ENCODE data around the gene ATP2B3. TPM values are rescaled to one million over a fixed set of nuclear protein-coding genes. Genes with fewer than 3 reads are reported as not detected.

ATP2B3 gene
- total RNA-seq, 1 donor from 2014 or later = not detected

DNA sequence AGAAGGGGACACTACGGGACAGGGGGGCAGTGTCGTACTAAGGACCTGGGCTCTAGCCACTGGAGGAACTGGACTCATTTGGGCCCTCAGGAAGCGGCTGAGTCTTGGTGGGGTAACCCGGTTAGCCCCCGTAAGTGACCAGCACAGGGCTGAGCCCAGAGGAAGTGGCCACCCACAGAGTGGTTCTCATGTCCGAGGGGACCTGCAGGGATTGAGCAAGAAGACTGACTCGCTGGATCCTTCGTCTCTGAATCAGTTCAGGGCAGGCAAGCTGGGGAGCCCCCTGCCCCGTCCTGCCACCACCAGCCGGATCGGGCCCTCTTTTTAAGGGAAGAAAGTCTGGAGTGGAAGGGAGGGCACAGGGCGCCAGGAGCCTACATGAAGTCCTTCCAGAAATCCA, 23.4 kb upstream of the ATP2B3 start:
- peak overlapping the region; percentile 62 for H3K4me3 ChIP-seq
- H3K9me3 ChIP-seq (replicated peaks) = no peaks in the 10 kb centered on the region
- intact Hi-C loops (cut with micrococcal nuclease) = no loop called here
- TF ChIP-seq, protein P1, sequence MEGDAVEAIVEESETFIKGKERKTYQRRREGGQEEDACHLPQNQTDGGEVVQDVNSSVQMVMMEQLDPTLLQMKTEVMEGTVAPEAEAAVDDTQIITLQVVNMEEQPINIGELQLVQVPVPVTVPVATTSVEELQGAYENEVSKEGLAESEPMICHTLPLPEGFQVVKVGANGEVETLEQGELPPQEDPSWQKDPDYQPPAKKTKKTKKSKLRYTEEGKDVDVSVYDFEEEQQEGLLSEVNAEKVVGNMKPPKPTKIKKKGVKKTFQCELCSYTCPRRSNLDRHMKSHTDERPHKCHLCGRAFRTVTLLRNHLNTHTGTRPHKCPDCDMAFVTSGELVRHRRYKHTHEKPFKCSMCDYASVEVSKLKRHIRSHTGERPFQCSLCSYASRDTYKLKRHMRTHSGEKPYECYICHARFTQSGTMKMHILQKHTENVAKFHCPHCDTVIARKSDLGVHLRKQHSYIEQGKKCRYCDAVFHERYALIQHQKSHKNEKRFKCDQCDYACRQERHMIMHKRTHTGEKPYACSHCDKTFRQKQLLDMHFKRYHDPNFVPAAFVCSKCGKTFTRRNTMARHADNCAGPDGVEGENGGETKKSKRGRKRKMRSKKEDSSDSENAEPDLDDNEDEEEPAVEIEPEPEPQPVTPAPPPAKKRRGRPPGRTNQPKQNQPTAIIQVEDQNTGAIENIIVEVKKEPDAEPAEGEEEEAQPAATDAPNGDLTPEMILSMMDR (IDR thresholded peaks at IDR 0.05; ENCODE audit: borderline replicate concordance) = no peak
- peaks cover 12% of the 10 kb centered on the region for H3K4me1 ChIP-seq
- no peak for DNase-seq
- H3K36me3 ChIP-seq = no peaks in the 10 kb centered on the region
- peaks cover 5% of the 10 kb centered on the region for H3K27me3 ChIP-seq (ENCODE audit: low read depth)
- H3K27ac ChIP-seq (replicated peaks) = peak overlapping the region; percentile 77

- intact Hi-C loops (cut with micrococcal nuclease) = no loop called here
- DNase-seq = peak; percentile 57
- peak within 1 kb of the TSS; percentile 77 for H3K27ac ChIP-seq (replicated peaks)
- peaks cover 16% of the 10 kb centered on the region for H3K4me1 ChIP-seq
- TF ChIP-seq, protein P1 (IDR thresholded peaks at IDR 0.05; ENCODE audit: borderline replicate concordance) = peak; percentile 44
- H3K27me3 ChIP-seq (ENCODE audit: low read depth) = peaks cover 5% of the 10 kb centered on the region
- no peaks in the 10 kb centered on the region for H3K9me3 ChIP-seq (replicated peaks)
- no peaks in the 10 kb centered on the region for H3K36me3 ChIP-seq
- H3K4me3 ChIP-seq = peak within 1 kb of the TSS; percentile 62
Measured at GRCh38 chrX:153494541-153495361, 22.7 kb upstream of the ATP2B3 start, which contains the start of gene BGN. BGN (plus strand) TSS chrX:153494980; CDS start chrX:153504632, 9,652 bp downstream.

- H3K9me3 ChIP-seq (replicated peaks) = no peaks in the 10 kb centered on the region
- DNase-seq = peak; percentile 31
Measured at GRCh38 chrX:153495362-153495751, 22.1 kb upstream of the ATP2B3 start.

GRCh38 chrX:153495903-153496589, 21.4 kb upstream of the ATP2B3 start:
- H3K27me3 ChIP-seq (ENCODE audit: low read depth) = peaks cover 5% of the 10 kb centered on the region
- no peaks in the 10 kb centered on the region for H3K9me3 ChIP-seq (replicated peaks)
- H3K36me3 ChIP-seq = no peaks in the 10 kb centered on the region
- TF ChIP-seq, protein P1 (IDR thresholded peaks at IDR 0.05; ENCODE audit: borderline replicate concordance) = no peak
- no peak for DNase-seq
- intact Hi-C loops (cut with micrococcal nuclease) = no loop called here
- H3K4me1 ChIP-seq = peaks cover 21% of the 10 kb centered on the region
- peak overlapping the region; percentile 77 for H3K27ac ChIP-seq (replicated peaks)
- H3K4me3 ChIP-seq = peak overlapping the region; percentile 62

More at GRCh38 chrX:153495362-153495751, 22.1 kb upstream of the ATP2B3 start:
- Histone ChIP-seq H3K27me3 (ENCODE audit: low read depth) (peaks cover 5% of the 10 kb centered on the region), H3K4me1 (peaks cover 21% of the 10 kb centered on the region), H3K36me3 (no peaks in the 10 kb centered on the region), H3K4me3 (peak overlapping the region; percentile 62), H3K27ac (replicated peaks) (peak overlapping the region; percentile 77)
- intact Hi-C loops (cut with micrococcal nuclease) = no loop called here
- TF ChIP-seq, protein P1 (IDR thresholded peaks at IDR 0.05; ENCODE audit: borderline replicate concordance) = no peak

GRCh38 chrX:153496590-153496959, 20.9 kb upstream of the ATP2B3 start:
- Histone ChIP-seq H3K4me3 (peak overlapping the region; percentile 62), H3K27me3 (ENCODE audit: low read depth) (peaks cover 5% of the 10 kb centered on the region), H3K9me3 (replicated peaks) (no peaks in the 10 kb centered on the region), H3K4me1 (peaks cover 15% of the 10 kb centered on the region), H3K27ac (replicated peaks) (peak overlapping the region; percentile 77), H3K36me3 (no peaks in the 10 kb centered on the region)
- DNase-seq = no peak
- TF ChIP-seq, protein P1 (IDR thresholded peaks at IDR 0.05; ENCODE audit: borderline replicate concordance) = no peak
- intact Hi-C loops (cut with micrococcal nuclease) = no loop called here
